A549 (cell line): ENCODE results near the gene PPTC7. TPM values are rescaled to one million over a fixed set of nuclear protein-coding genes. Genes with fewer than 3 reads are reported as not detected.

Experiments
- ATAC-seq, 2 experiments: fragments of 200-7000 bp in 1 of 2; fragments of >200 bp in 1 of 2; cut with Nextera tagmentation in 1 of 2; cut with Tn5 transposase in 1 of 2; 3 replicates each; pipeline versions ENCODE4 v1.8.0 to v1.9.1; 2018 to 2020; ENCODE audit warnings: mild to moderate bottlenecking in 1 of 2, moderate library complexity in 1 of 2
- CTCF ChIA-PET: fragments of 300-600 bp; sonication (Branson Sonifier 250); formaldehyde crosslinking; extraction: SDS; loops from one replicate; lab custom pipeline; 2021; ENCODE audit warnings: antibody characterized with exemption, inconsistent platforms; lab: Yijun Ruan, JAX
- POLR2A ChIA-PET: fragments of 350-600 bp; formaldehyde crosslinking; extraction: SDS; loops from one replicate; lab custom pipeline; 2021; ENCODE audit warnings: antibody characterized with exemption, inconsistent platforms; lab: Yijun Ruan, JAX
- DNase-seq, 2 experiments: peaks; one replicate each; pipeline versions ENCODE4 v3.0.0 to v3.0.0-alpha.2; 2011 to 2016; ENCODE audit warnings: low read depth in 1 of 2, low spot score in 1 of 2
- FAIRE-seq: peaks from 2 replicates; lab custom pipeline; 2011; peaks lifted over from hg19 to GRCh38; lab: Jason Lieb, UNC
- H3K27ac ChIP-seq, 2 experiments: fragments of >200 bp; sonication (Bioruptor Twin); formaldehyde crosslinking; 3 replicates each; pipeline ENCODE4 v1.5.1; 2016 to 2017
- H3K4me1 ChIP-seq: fragments of >200 bp; sonication (Bioruptor Twin); formaldehyde crosslinking; 3 replicates; pipeline ENCODE4 v1.6.1; 2016
- H3K4me2 ChIP-seq: fragments of >200 bp; sonication (Bioruptor Twin); formaldehyde crosslinking; 3 replicates; pipeline ENCODE4 v1.6.1; 2016
- H3K4me3 ChIP-seq: fragments of >200 bp; sonication (Bioruptor Twin); formaldehyde crosslinking; 3 replicates; pipeline ENCODE4 v1.5.1; 2016
- H3K9me3 ChIP-seq: fragments of >200 bp; sonication (Bioruptor Twin); formaldehyde crosslinking; 3 replicates; pipeline ENCODE4 v1.6.1; 2016
- BHLHE40 ChIP-seq: IDR thresholded peaks from 2 replicates; pipeline ENCODE4 v1.6.1; 2012; ENCODE audit warnings: low read depth, low read length, inconsistent platforms
- CHD2 ChIP-seq: fragments of 150-350 bp; IDR thresholded peaks from 2 replicates; pipeline ENCODE4 v1.6.1; 2014; ENCODE audit warnings: low read length; ENCODE audit not compliant: partially characterized antibody
- EHMT2 ChIP-seq: fragments of 200-600 bp; sonication (generic); IDR thresholded peaks from 2 replicates; pipeline ENCODE4 v1.6.1; 2016; ENCODE audit warnings: antibody characterized with exemption, low read depth, mild to moderate bottlenecking, moderate library complexity
- FOSL2 ChIP-seq, 2 experiments: fragments of 450-650 bp in 1 of 2; fragments of >200 bp in 1 of 2; sonication (Bioruptor Twin) in 1 of 2; formaldehyde crosslinking; IDR thresholded peaks; 2 replicates each; pipeline versions ENCODE4 v1.5.0 to v1.6.1; 2016 to 2020; ENCODE audit warnings: mild to moderate bottlenecking in 1 of 2, moderate library complexity in 1 of 2
- FOXS1 ChIP-seq: fragments of 250-450 bp; sonication (Bioruptor Pico); IDR thresholded peaks from 2 replicates; pipeline ENCODE4 v1.5.0; 2020; ENCODE audit warnings: mild to moderate bottlenecking, moderate library complexity
- GATA3 ChIP-seq: IDR thresholded peaks from 2 replicates; pipeline ENCODE4 v1.6.1; 2012; ENCODE audit warnings: borderline replicate concordance
- HEYL ChIP-seq: fragments of 250-450 bp; sonication (Bioruptor Pico); IDR thresholded peaks from 2 replicates; pipeline ENCODE4 v1.8.0; 2021; ENCODE audit warnings: mild to moderate bottlenecking, moderate library complexity
- HOXB5 ChIP-seq: fragments of 250-450 bp; sonication (Bioruptor Pico); IDR thresholded peaks from 2 replicates; pipeline ENCODE4 v1.5.0; 2020; ENCODE audit warnings: mild to moderate bottlenecking, moderate library complexity
- KDM5A ChIP-seq: fragments of 200-600 bp; sonication (generic); IDR thresholded peaks from 2 replicates; pipeline ENCODE4 v1.6.1; 2016; ENCODE audit warnings: antibody characterized with exemption, mild to moderate bottlenecking
- MAFK ChIP-seq: fragments of 450-650 bp; IDR thresholded peaks from 2 replicates; pipeline ENCODE4 v1.6.1; 2014; ENCODE audit not compliant: partially characterized antibody
- MAZ ChIP-seq: fragments of 150-350 bp; IDR thresholded peaks from 2 replicates; pipeline ENCODE4 v1.6.1; 2014; ENCODE audit warnings: antibody characterized with exemption, low read depth, low read length, borderline replicate concordance
- NR3C1 ChIP-seq: fragments of >200 bp; sonication (Bioruptor Twin); formaldehyde crosslinking; IDR thresholded peaks from 3 replicates; pipeline ENCODE4 v1.6.1; 2017
- POLR2A ChIP-seq: IDR thresholded peaks from 2 replicates; pipeline ENCODE4 v1.6.1; 2012; ENCODE audit warnings: mild to moderate bottlenecking, low read length
- POLR2AphosphoS2 ChIP-seq: conservative IDR thresholded peaks from 2 replicates; pipeline ENCODE4 v1.6.1; 2012; ENCODE audit warnings: low read length, improper control_type of control experiment, inconsistent platforms
- RCOR1 ChIP-seq: fragments of 150-350 bp; IDR thresholded peaks from 2 replicates; pipeline ENCODE4 v1.6.1; 2014; ENCODE audit warnings: antibody characterized with exemption, low read length, low read depth
- SMC3 ChIP-seq: fragments of >200 bp; sonication (Bioruptor Twin); formaldehyde crosslinking; IDR thresholded peaks from 3 replicates; pipeline ENCODE4 v1.6.1; 2018; ENCODE audit warnings: inconsistent platforms
- TP53 ChIP-seq: fragments of 250-450 bp; sonication (Bioruptor Pico); IDR thresholded peaks from 2 replicates; pipeline ENCODE4 v1.5.0; 2021; ENCODE audit warnings: mild to moderate bottlenecking, moderate library complexity
- ZC3H11A ChIP-seq: fragments of 450-650 bp; IDR thresholded peaks from 2 replicates; pipeline ENCODE4 v1.6.1; 2014; ENCODE audit warnings: antibody characterized with exemption, mild to moderate bottlenecking
- ZFP36 ChIP-seq: fragments of 450-650 bp; IDR thresholded peaks from 2 replicates; pipeline ENCODE4 v1.6.1; 2014; ENCODE audit warnings: borderline replicate concordance; ENCODE audit not compliant: partially characterized antibody
- WGBS: methylation state at CpG from one replicate; pipeline ENCODE4 v1.1.6; 2017; ENCODE audit errors: missing lambda C conversion rate; 5-methylcytosine and 5-hydroxymethylcytosine counted together
- polyA plus RNA-seq, 4 experiments: library from polyadenylated mRNA; depleted of rRNA in 3 of 4; stranded (reverse); fragments of >200 nt; fragmentation: RNase III in 1 of 4; extraction: RNeasy Plus Mini Kit Qiagen cat#74134 plus additional on column Dnase treatment in 1 of 4; gene quantifications; 2 replicates in 3 of 4; 3 replicates in 1 of 4; pipeline ENCODE4 v1.2.3, GENCODE V29; 2011 to 2017
- TF ChIP-seq, protein P1 (sequence below): fragments of 150-350 bp; IDR thresholded peaks from 2 replicates; pipeline ENCODE4 v1.6.1; 2014; ENCODE audit warnings: low read depth, mild to moderate bottlenecking, low read length
- TF ChIP-seq, protein P2 (sequence below): fragments of 250-450 bp; sonication (Bioruptor Pico); IDR thresholded peaks from 2 replicates; pipeline ENCODE4 v1.5.0; 2021; ENCODE audit warnings: mild to moderate bottlenecking, moderate library complexity, borderline replicate concordance
- TF ChIP-seq, protein P3 (sequence below): fragments of 450-650 bp; IDR thresholded peaks from 2 replicates; pipeline ENCODE4 v1.6.1; 2014; ENCODE audit warnings: antibody characterized with exemption
- TF ChIP-seq, protein P4 (sequence below): fragments of 250-450 bp; sonication (Bioruptor Pico); IDR thresholded peaks from 2 replicates; pipeline ENCODE4 v1.5.0; 2020; ENCODE audit warnings: low read depth, mild to moderate bottlenecking, moderate library complexity
- TF ChIP-seq, protein P5 (sequence below): IDR thresholded peaks from 2 replicates; pipeline ENCODE4 v1.6.1; 2012; ENCODE audit warnings: low read depth, borderline replicate concordance

The PPTC7 gene
- polyA plus RNA-seq, 2 of the 4 experiments (the other 2 are of a cell fraction) = 15.1 to 30.3 TPM

DNA sequence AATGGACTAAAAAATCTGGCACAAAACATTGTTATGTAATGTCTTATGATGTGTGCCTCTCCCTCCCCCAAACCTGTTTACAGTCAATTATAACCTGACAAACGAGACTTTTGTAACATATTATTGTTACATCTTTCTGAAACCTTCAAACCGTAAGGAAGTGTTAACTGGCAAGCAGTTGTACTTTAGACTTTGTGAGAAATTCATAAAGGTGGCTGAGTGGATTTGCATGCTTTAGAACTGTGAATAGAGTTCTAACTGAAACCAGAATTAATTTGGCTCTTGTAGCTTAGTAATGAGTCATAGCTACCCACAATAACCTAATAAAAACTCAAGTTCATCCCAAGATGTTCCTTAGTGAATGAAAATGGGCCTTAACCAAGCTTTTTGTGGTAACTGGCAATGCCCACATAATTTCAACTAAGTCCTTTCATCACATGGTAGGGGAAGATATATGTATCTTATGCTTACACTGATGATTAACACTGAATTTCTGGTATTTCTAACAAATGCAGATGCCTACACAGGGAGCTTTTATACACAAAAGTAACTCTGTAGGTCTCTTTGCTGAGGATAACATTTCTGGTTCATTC, 51.3 kb downstream of the PPTC7 start:
- TF ChIP-seq RCOR1 (no peak), FOSL2 (IDR thresholded peaks at IDR 0.05) (no peak), FOSL2 (CRISPR knock-in tag; IDR thresholded peaks at IDR 0.05) (peak; percentile 19; the same call in 1 of the 2 replicates)
- H3K4me1 ChIP-seq = peaks cover 15% of the 10 kb centered on the region
- ATAC-seq (no peak), DNase-seq (no peak), FAIRE-seq (no peak)
- no peaks in the 10 kb centered on the region for H3K9me3 ChIP-seq
- H3K4me2 ChIP-seq = no peak overlapping the region
- H3K27ac ChIP-seq = no peak overlapping the region
- CTCF ChIA-PET = interaction anchor here (0.6 to 4.4 kb wide), 9 partner anchors 9 to 70 kb away, joined by 3 to 30 read pairs (median 5); no protein-coding TSS in a partner anchor
- H3K4me3 ChIP-seq = no peak overlapping the region
- POLR2A ChIA-PET = no interaction called here
- WGBS = 89% methylated on average over 2 of the region's 2 CpGs

DNA sequence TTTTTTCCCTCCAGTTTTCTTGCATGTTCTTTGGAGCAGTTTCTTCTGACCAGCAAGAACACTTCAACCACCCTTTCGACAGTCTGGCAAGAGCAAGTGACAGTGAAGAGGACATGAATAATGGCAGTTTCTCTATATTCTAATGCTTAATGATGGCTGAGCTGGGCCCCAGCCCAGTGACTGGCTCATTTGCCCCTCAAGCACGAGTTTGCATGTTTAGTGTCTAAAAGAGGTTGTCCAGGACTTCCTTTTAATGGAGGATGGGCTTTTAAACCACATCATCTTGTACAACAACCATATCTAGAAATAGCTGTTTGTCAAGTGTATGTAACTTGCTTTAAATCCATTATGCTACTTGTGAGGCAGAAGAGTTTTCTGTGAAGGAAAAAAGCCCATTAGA, 52.6 kb downstream of the PPTC7 start:
- POLR2A ChIA-PET = no interaction called here
- no peak overlapping the region for H3K4me2 ChIP-seq
- TF ChIP-seq, protein P1, sequence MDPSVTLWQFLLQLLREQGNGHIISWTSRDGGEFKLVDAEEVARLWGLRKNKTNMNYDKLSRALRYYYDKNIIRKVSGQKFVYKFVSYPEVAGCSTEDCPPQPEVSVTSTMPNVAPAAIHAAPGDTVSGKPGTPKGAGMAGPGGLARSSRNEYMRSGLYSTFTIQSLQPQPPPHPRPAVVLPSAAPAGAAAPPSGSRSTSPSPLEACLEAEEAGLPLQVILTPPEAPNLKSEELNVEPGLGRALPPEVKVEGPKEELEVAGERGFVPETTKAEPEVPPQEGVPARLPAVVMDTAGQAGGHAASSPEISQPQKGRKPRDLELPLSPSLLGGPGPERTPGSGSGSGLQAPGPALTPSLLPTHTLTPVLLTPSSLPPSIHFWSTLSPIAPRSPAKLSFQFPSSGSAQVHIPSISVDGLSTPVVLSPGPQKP = no peak
- TF ChIP-seq POLR2A = no peak
- no peak for TF ChIP-seq NR3C1
- no peak for TF ChIP-seq KDM5A
- TF ChIP-seq FOXS1 = no peak
- no peak for TF ChIP-seq MAZ
- TF ChIP-seq BHLHE40 = no peak
- TF ChIP-seq, protein P2, sequence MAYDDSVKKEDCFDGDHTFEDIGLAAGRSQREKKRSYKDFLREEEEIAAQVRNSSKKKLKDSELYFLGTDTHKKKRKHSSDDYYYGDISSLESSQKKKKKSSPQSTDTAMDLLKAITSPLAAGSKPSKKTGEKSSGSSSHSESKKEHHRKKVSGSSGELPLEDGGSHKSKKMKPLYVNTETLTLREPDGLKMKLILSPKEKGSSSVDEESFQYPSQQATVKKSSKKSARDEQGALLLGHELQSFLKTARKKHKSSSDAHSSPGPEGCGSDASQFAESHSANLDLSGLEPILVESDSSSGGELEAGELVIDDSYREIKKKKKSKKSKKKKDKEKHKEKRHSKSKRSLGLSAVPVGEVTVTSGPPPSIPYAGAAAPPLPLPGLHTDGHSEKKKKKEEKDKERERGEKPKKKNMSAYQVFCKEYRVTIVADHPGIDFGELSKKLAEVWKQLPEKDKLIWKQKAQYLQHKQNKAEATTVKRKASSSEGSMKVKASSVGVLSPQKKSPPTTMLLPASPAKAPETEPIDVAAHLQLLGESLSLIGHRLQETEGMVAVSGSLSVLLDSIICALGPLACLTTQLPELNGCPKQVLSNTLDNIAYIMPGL (CRISPR knock-in tag) = no peak
- TF ChIP-seq TP53 = no peak
- no peak for TF ChIP-seq MAFK
- TF ChIP-seq CHD2 = no peak
- TF ChIP-seq, protein P3, sequence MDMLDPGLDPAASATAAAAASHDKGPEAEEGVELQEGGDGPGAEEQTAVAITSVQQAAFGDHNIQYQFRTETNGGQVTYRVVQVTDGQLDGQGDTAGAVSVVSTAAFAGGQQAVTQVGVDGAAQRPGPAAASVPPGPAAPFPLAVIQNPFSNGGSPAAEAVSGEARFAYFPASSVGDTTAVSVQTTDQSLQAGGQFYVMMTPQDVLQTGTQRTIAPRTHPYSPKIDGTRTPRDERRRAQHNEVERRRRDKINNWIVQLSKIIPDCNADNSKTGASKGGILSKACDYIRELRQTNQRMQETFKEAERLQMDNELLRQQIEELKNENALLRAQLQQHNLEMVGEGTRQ = no peak
- TF ChIP-seq, protein P4, sequence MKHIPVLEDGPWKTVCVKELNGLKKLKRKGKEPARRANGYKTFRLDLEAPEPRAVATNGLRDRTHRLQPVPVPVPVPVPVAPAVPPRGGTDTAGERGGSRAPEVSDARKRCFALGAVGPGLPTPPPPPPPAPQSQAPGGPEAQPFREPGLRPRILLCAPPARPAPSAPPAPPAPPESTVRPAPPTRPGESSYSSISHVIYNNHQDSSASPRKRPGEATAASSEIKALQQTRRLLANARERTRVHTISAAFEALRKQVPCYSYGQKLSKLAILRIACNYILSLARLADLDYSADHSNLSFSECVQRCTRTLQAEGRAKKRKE (CRISPR knock-in tag) = no peak
- no peak for TF ChIP-seq EHMT2
- TF ChIP-seq ZC3H11A = no peak
- TF ChIP-seq ZFP36 = no peak
- FAIRE-seq = no peak
- ATAC-seq = no peak
- peaks cover 15% of the 10 kb centered on the region for H3K4me1 ChIP-seq
- DNase-seq = no peak
- H3K27ac ChIP-seq = no peak overlapping the region
- WGBS = 93% methylated on average over 2 of the region's 2 CpGs
- CTCF ChIA-PET = interaction anchor here (1.4 to 3.3 kb wide), 2 partner anchors 13 to 21 kb away, joined by 3 to 9 read pairs; no protein-coding TSS in a partner anchor
- H3K4me3 ChIP-seq = no peak overlapping the region
- H3K9me3 ChIP-seq = no peaks in the 10 kb centered on the region

DNA sequence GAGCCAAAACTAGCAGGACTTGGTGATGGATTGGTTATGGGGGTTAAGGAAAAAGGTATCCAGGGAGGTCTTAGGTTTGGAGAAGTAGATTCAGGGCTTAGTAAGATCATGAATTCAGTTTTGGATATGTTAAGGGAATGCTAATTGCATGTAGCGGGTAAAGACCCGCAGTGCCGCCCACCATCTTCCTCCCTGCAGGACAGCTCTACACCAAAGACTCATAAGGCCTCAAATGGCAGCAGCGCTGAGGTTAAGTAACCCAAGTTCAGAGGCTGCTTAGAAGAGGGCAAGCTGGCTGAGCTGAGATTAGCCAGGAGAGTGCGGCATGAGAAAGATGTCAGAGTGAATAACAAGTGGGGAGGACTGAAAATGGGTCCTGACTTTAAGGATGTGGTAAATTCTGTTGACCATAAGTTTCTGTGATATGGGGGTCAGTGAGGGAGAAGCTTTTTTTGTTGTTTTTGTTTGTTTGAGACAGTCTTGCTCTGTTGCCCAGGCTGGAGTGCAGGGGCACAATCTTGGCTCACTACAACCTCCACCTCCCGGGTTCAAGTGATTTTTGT, 54.8 kb downstream of the PPTC7 start:
- ATAC-seq (peak in 1 of 2 experiments; percentile 45; a peak in 2 of 6 replicates), FAIRE-seq (no peak)

More for the DNA sequence above, 54.8 kb downstream of the PPTC7 start:
- Histone ChIP-seq H3K4me3 (no peak overlapping the region), H3K4me1 (peaks cover 6% of the 10 kb centered on the region; the same call in 2 of the 3 replicates), H3K27ac (no peak overlapping the region), H3K4me2 (no peak overlapping the region), H3K9me3 (no peaks in the 10 kb centered on the region)
- DNase-seq = no peak
- 95% methylated on average over 6 of the region's 6 CpGs for WGBS
- CTCF ChIA-PET = interaction anchor here (0.9 to 4.0 kb wide), 9 partner anchors 9 to 299 kb away, joined by 3 to 14 read pairs (median 5); partner anchors contain the start of genes ARPC3 and FAM216A
- POLR2A ChIA-PET = interaction anchor here (0.6 kb wide), 1 partner anchor 71 kb away, joined by 6 read pairs; no protein-coding TSS in a partner anchor
- TF ChIP-seq HOXB5 (CRISPR knock-in tag) (no peak), SMC3 (no peak), CHD2 (no peak), HEYL (CRISPR knock-in tag) (no peak), EHMT2 (no peak), ZC3H11A (no peak), FOSL2 (IDR thresholded peaks at IDR 0.05) (no peak), FOSL2 (CRISPR knock-in tag; IDR thresholded peaks at IDR 0.05) (no peak), RCOR1 (no peak), MAFK (no peak), GATA3 (no peak), POLR2AphosphoS2 (no peak), KDM5A (no peak)
- TF ChIP-seq, protein P1 = no peak
- TF ChIP-seq, protein P3 = no peak
- TF ChIP-seq, protein P5, sequence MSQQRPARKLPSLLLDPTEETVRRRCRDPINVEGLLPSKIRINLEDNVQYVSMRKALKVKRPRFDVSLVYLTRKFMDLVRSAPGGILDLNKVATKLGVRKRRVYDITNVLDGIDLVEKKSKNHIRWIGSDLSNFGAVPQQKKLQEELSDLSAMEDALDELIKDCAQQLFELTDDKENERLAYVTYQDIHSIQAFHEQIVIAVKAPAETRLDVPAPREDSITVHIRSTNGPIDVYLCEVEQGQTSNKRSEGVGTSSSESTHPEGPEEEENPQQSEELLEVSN = no peak
